Endodermal cell (in vitro differentiated cells): Measurements from ENCODE around the gene RPL21. TPM values are rescaled to one million over a fixed set of nuclear protein-coding genes. Genes with fewer than 3 reads are reported as not detected.

Experiments used
- DNase-seq: peaks from one replicate; pipeline ENCODE4 v3.0.0-alpha.2; 2017
- H3K27ac ChIP-seq: 2 replicates; pipeline ENCODE4 v1.5.1; 2013; ENCODE audit warnings: mild to moderate bottlenecking, low read depth, low read length, moderate library complexity
- H3K27me3 ChIP-seq: 2 replicates; pipeline ENCODE4 v1.6.1; 2013; ENCODE audit warnings: mild to moderate bottlenecking, low read length, moderate library complexity; ENCODE audit not compliant: insufficient read depth, control insufficient read depth, poor library complexity, severe bottlenecking
- H3K36me3 ChIP-seq: 2 replicates; pipeline ENCODE4 v1.7.0; 2013; ENCODE audit warnings: mild to moderate bottlenecking, low read length, moderate library complexity; ENCODE audit not compliant: control insufficient read depth, insufficient read depth
- H3K4me1 ChIP-seq: one replicate; pipeline ENCODE4 v1.7.0; 2013; ENCODE audit warnings: low read length; ENCODE audit not compliant: control insufficient read depth, insufficient read depth
- H3K4me3 ChIP-seq: 2 replicates; pipeline ENCODE4 v1.5.1; 2013; ENCODE audit warnings: mild to moderate bottlenecking, low read length, moderate library complexity
- H3K9ac ChIP-seq: 2 replicates; pipeline ENCODE4 v1.6.1; 2013; ENCODE audit warnings: mild to moderate bottlenecking, low read length, moderate library complexity; ENCODE audit not compliant: poor library complexity, severe bottlenecking; ENCODE audit errors: extremely low read depth
- H3K9me3 ChIP-seq: 2 replicates; pipeline ENCODE4 v1.6.1; 2013; ENCODE audit warnings: mild to moderate bottlenecking, low read length, moderate library complexity; ENCODE audit not compliant: control insufficient read depth
- H3K27ac Mint-ChIP-seq: 2 replicates; pipeline ENCODE4 v1.8.0; 2020; ENCODE audit warnings: mixed read lengths
- H3K27me3 Mint-ChIP-seq: 2 replicates; pipeline ENCODE4 v1.8.0; 2021; ENCODE audit warnings: mild to moderate bottlenecking, mixed read lengths; ENCODE audit not compliant: insufficient read depth
- H3K36me3 Mint-ChIP-seq: 2 replicates; pipeline ENCODE4 v1.8.0; 2020; ENCODE audit warnings: low read depth, mixed read lengths
- H3K4me1 Mint-ChIP-seq: 2 replicates; pipeline ENCODE4 v1.8.0; 2020; ENCODE audit warnings: mixed read lengths
- H3K4me3 Mint-ChIP-seq: 2 replicates; pipeline ENCODE4 v1.8.0; 2020; ENCODE audit warnings: mild to moderate bottlenecking, moderate library complexity, mixed read lengths
- H3K9me3 Mint-ChIP-seq: 2 replicates; pipeline ENCODE4 v1.8.0; 2020; ENCODE audit warnings: mild to moderate bottlenecking, mixed read lengths
- WGBS, 2 experiments: methylation state at CpG; one replicate each; pipeline versions ENCODE4 v1.1.5 to v1.1.7; 2013; ENCODE audit warnings: missing lambda C conversion rate in 2 of 2, mixed read lengths in 1 of 2; ENCODE audit not compliant: insufficient coverage in 1 of 2, insufficient read length in 1 of 2; 5-methylcytosine and 5-hydroxymethylcytosine counted together
- total RNA-seq, 2 donors: library from RNA; stranded (reverse); fragmentation: NEBNext Ultra II Directional in 1 of 2; extraction: Animal tissue kit (Norgen Biotek cat#: 25700) in 1 of 2; gene quantifications; 2 replicates in 1 of 2; 3 replicates in 1 of 2; pipeline ENCODE4 v1.2.1, GENCODE V29; 2021
- TF ChIP-seq, protein P1 (sequence below): fragments of 200-600 bp; sonication (generic); conservative IDR thresholded peaks from 2 replicates; pipeline ENCODE4 v1.5.0; 2021; ENCODE audit warnings: antibody characterized with exemption, mild to moderate bottlenecking

The RPL21 gene
- total RNA-seq, 2 donors from 2014 or later: 882 to 975 TPM

DNA sequence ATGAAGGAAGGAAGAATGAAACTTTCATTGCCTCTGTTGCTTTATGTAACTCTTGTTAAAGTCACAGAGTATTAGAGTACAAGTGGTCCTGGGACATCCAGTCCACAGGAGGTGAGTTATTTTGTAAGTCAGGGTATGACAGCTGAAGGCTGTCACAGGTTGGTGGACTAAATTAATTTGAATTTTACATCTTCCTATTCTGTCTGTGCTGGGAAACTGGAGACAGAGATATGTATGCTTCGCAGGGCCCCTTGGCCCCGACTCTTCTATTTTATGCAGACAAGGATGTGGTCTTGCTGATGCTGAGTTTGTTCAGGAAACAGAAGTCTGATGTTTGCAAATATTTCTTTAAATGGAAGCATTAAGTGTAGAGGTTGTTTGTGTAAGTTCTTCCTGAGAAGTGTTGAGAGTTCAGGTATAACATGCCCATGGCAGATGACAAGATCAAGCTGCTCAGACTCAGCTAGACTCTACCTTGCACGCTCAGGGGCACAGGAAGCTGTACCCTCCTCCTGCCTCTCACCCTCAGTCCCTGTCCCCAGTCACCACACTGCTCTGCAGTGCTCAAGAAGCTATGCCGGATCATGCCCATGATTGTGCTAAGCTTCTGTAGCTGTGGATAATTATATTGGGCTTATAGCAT lies 42.6 kb downstream of the RPL21 start:
- Histone ChIP-seq H3K27ac (no peak overlapping the region), H3K9me3 (no peaks in the 10 kb centered on the region), H3K27me3 (no peaks in the 10 kb centered on the region), H3K9ac (no peak overlapping the region), H3K4me1 (no peaks in the 10 kb centered on the region), H3K36me3 (no peaks in the 10 kb centered on the region), H3K4me3 (no peak overlapping the region)
- Mint-ChIP-seq H3K27ac (no peak overlapping the region), H3K4me3 (no peak overlapping the region), H3K4me1 (no peaks in the 10 kb centered on the region), H3K9me3 (peaks cover 2% of the 10 kb centered on the region), H3K27me3 (peaks cover 3% of the 10 kb centered on the region), H3K36me3 (no peaks in the 10 kb centered on the region)
- 87 to 89% methylated on average over 4 of the region's 4 CpGs for WGBS, 2 experiments
- DNase-seq: no peak
- TF ChIP-seq, protein P1, sequence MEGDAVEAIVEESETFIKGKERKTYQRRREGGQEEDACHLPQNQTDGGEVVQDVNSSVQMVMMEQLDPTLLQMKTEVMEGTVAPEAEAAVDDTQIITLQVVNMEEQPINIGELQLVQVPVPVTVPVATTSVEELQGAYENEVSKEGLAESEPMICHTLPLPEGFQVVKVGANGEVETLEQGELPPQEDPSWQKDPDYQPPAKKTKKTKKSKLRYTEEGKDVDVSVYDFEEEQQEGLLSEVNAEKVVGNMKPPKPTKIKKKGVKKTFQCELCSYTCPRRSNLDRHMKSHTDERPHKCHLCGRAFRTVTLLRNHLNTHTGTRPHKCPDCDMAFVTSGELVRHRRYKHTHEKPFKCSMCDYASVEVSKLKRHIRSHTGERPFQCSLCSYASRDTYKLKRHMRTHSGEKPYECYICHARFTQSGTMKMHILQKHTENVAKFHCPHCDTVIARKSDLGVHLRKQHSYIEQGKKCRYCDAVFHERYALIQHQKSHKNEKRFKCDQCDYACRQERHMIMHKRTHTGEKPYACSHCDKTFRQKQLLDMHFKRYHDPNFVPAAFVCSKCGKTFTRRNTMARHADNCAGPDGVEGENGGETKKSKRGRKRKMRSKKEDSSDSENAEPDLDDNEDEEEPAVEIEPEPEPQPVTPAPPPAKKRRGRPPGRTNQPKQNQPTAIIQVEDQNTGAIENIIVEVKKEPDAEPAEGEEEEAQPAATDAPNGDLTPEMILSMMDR: no peak

DNA sequence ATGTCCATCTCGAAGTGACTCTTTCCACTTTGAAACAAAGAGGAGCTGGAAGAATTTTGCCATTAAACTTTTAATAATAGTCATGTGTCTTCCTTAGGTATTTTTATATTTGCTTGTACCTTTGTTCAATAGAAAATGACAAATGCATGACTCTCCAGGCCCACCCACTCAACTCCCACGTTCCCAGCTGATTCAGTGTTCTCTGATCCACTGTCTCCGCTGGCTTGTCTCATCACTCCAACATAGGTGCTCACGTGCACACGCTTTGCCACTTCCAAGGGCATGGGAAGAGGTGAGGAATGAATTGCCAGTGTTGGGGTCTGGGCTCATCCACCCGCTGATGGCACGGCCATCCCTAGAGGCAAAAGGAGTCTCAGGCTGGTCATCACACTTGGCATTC lies 43.7 kb downstream of the RPL21 start:
- Histone ChIP-seq H3K9me3 (no peaks in the 10 kb centered on the region), H3K4me3 (no peak overlapping the region), H3K4me1 (no peaks in the 10 kb centered on the region), H3K27ac (no peak overlapping the region), H3K9ac (no peak overlapping the region), H3K27me3 (no peaks in the 10 kb centered on the region), H3K36me3 (no peaks in the 10 kb centered on the region)
- no peaks in the 10 kb centered on the region for H3K4me1 Mint-ChIP-seq
- 87 to 89% methylated on average over 2 to 7 of the region's 7 CpGs for WGBS, 2 experiments
- no peak overlapping the region for H3K27ac Mint-ChIP-seq
- H3K36me3 Mint-ChIP-seq: no peaks in the 10 kb centered on the region
- peaks cover 3% of the 10 kb centered on the region for H3K27me3 Mint-ChIP-seq
- no peak overlapping the region for H3K4me3 Mint-ChIP-seq
- DNase-seq: no peak
- H3K9me3 Mint-ChIP-seq: peaks cover 2% of the 10 kb centered on the region
- TF ChIP-seq, protein P1: no peak

DNA sequence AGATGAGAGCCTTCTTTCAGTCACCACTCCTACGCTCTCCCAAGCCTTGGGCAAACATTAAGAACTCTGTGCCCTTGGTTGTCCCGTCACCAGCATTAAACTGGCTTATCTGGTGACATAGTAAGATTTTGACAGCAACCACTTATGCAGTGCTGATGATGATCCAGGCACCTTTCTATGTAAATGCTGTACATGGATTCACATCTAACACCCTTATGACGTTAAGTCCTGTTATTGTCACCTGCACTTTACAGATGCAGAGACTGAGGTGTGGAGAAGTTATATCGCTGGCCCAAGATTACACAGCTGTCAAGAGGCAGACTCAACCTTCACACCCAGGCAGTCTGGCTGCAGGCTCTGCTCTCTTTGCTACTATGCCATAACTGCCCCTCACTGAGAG lies 44.3 kb downstream of the RPL21 start:
- Histone ChIP-seq H3K4me1 (no peaks in the 10 kb centered on the region), H3K36me3 (no peaks in the 10 kb centered on the region), H3K27ac (no peak overlapping the region), H3K4me3 (no peak overlapping the region), H3K27me3 (no peaks in the 10 kb centered on the region), H3K9me3 (no peaks in the 10 kb centered on the region), H3K9ac (no peak overlapping the region)
- no peak overlapping the region for H3K4me3 Mint-ChIP-seq
- TF ChIP-seq, protein P1: no peak
- H3K27me3 Mint-ChIP-seq: peaks cover 3% of the 10 kb centered on the region
- no peak for DNase-seq
- H3K9me3 Mint-ChIP-seq: peaks cover 2% of the 10 kb centered on the region
- H3K4me1 Mint-ChIP-seq: no peaks in the 10 kb centered on the region
- no peak overlapping the region for H3K27ac Mint-ChIP-seq
- no peaks in the 10 kb centered on the region for H3K36me3 Mint-ChIP-seq
- 90 to 100% methylated on average over 3 to 4 of the region's 4 CpGs for WGBS, 2 experiments
